ENCODE measurements around the gene PEA15.

DNA sequence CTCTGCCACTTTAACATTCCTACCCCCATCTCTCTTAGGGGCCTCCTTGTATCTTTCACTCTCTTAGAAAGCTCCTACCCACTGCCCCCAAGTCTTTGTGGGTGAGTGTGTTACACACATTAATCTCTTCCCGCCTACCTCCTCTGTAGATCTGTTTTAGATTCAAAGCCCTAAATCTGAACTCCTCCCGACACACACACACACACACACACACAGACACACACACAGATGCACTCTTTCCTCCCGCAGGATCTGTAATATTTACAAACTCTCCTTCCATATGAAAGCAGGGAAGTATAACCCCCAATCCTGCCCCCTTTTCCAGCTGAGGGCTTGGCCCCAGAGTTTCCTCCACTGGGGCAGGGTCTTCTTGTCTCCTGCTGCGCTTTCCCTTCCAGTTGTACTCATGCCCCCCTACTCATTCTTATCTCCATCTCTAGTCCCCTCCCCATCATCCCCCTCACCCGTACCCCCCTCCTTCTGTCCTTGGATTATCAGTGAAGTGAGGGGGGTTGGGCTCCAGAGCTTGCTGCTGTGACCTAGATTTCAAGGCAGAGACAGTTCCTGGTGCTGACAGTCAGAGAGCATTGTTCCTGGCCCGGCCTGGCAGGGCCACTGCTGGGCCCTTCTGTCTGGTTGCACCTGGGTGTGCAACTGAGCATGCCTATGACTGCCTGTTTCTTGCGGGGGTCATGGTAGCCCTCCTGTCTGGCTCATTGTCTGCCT lies 4.3 kb downstream of the PEA15 start:
- no peak for TF ChIP-seq POLR2AphosphoS5 (IDR thresholded peaks at IDR 0.05; ENCODE audit: low read depth, low read length)
- no peak for TF ChIP-seq TAF1 (IDR thresholded peaks at IDR 0.05; ENCODE audit: borderline replicate concordance, insufficient read depth, low read length)
